K562 (cell line): Measurements from ENCODE around the gene PPP2R5A. TPM values are rescaled to one million over a fixed set of nuclear protein-coding genes. Genes with fewer than 3 reads are reported as not detected.

Source experiments
- AFF4 ChIP-seq: sonication (generic); formaldehyde crosslinking; IDR thresholded peaks from 2 replicates; pipeline ENCODE4 v1.8.0; 2023; ENCODE audit warnings: mild to moderate bottlenecking, missing genetic modification reagents
- COPS2 ChIP-seq: fragments of 450-650 bp; conservative IDR thresholded peaks from 2 replicates; pipeline ENCODE4 v1.6.1; 2016; ENCODE audit warnings: mild to moderate bottlenecking, moderate library complexity
- ESRRB ChIP-seq: fragments of 250-450 bp; sonication (Bioruptor Pico); IDR thresholded peaks from 2 replicates; pipeline ENCODE4 v1.5.0; 2020; ENCODE audit warnings: mild to moderate bottlenecking, moderate library complexity, borderline replicate concordance
- GTF2A2 ChIP-seq: IDR thresholded peaks from 2 replicates; pipeline ENCODE4 v1.6.1; 2016; ENCODE audit warnings: mild to moderate bottlenecking, missing genetic modification characterization, missing compliant biosample characterization
- HDAC8 ChIP-seq: fragments of 450-650 bp; IDR thresholded peaks from 2 replicates; pipeline ENCODE4 v1.6.1; 2016; ENCODE audit warnings: mild to moderate bottlenecking, missing genetic modification characterization, moderate library complexity, missing compliant biosample characterization
- ID3 ChIP-seq, 2 experiments: fragments of 250-450 bp in 1 of 2; fragments of 450-650 bp in 1 of 2; sonication (Bioruptor Pico) in 1 of 2; IDR thresholded peaks; 2 replicates each; pipeline versions ENCODE4 v1.6.1 to v1.8.0; 2016 to 2021; ENCODE audit warnings: mild to moderate bottlenecking in 2 of 2, moderate library complexity in 2 of 2, missing compliant biosample characterization in 1 of 2, missing genetic modification characterization in 1 of 2
- MCM7 ChIP-seq, 2 experiments: fragments of 450-650 bp; IDR thresholded peaks; 2 replicates each; pipeline ENCODE4 v1.6.1; 2016 to 2018
- MED1 ChIP-seq: sonication (generic); formaldehyde crosslinking; IDR thresholded peaks from 2 replicates; pipeline ENCODE4 v1.8.1; 2023; ENCODE audit warnings: missing genetic modification reagents, borderline replicate concordance
- SUPT5H ChIP-seq: fragments of 450-650 bp; IDR thresholded peaks from 2 replicates; pipeline ENCODE4 v1.6.1; 2016
- XRCC3 ChIP-seq: fragments of 450-650 bp; IDR thresholded peaks from 2 replicates; pipeline ENCODE4 v1.6.1; 2017; ENCODE audit warnings: mild to moderate bottlenecking, moderate library complexity
- ZNF174 ChIP-seq: fragments of 250-450 bp; sonication (Bioruptor Pico); IDR thresholded peaks from 2 replicates; pipeline ENCODE4 v1.4.0; 2020; ENCODE audit warnings: mild to moderate bottlenecking
- ZNF197 ChIP-seq: fragments of 200-800 bp; sonication (Bioruptor generic); IDR thresholded peaks from 2 replicates; pipeline ENCODE4 v1.6.1; 2016; ENCODE audit warnings: low read depth, missing genetic modification characterization, missing compliant biosample characterization
- ZNF316 ChIP-seq: fragments of 450-650 bp; IDR thresholded peaks from 2 replicates; pipeline ENCODE4 v1.6.1; 2016
- polyA plus RNA-seq, 8 experiments: library from polyadenylated mRNA; depleted of rRNA in 4 of 8; stranded (reverse) in 5 of 8; unstranded in 3 of 8; fragments of >200 nt; fragmentation: Nextera tagmentation in 2 of 8; fragmentation: Illumina TruSeq in 1 of 8; extraction: Ambion mirVana in 2 of 8; extraction: Trizol in 1 of 8; gene quantifications; 2 replicates each; pipeline versions ENCODE4 v1.2.1 to v1.2.3, GENCODE V29; 2011 to 2014; ENCODE audit warnings: inconsistent platforms in 1 of 8, missing spikeins in 1 of 8
- total RNA-seq, 7 experiments: library from RNA; depleted of rRNA in 6 of 7; stranded (reverse); fragments of >200 nt in 6 of 7; fragmentation: Illumina TruSeq in 2 of 7; extraction: Trizol in 2 of 7; gene quantifications; 2 replicates each; pipeline versions ENCODE4 v1.2.1 to v1.2.3, GENCODE V29; 2011 to 2021; ENCODE audit warnings: low replicate concordance in 1 of 7
- TF ChIP-seq, protein P1 (sequence below), 2 experiments: fragments of 450-650 bp; IDR thresholded peaks; 2 replicates each; pipeline ENCODE4 v1.6.1; 2016

The PPP2R5A gene
- total and polyA plus RNA-seq, 9 of the 15 experiments (the other 6 are each of a cell fraction or from before 2014, with no cell fraction given) = 26.9 to 106 (median 64.3) TPM

GRCh38 chr1:212260557-212261355, 24.5 kb upstream of the PPP2R5A start (continued):
- TF ChIP-seq AFF4 (CRISPR knock-in tag) (no peak), ZNF197 (CRISPR knock-in tag) (no peak), ID3 (CRISPR knock-in tag; IDR thresholded peaks at IDR 0.05) (no peak), ID3 (tag; IDR thresholded peaks at IDR 0.05) (no peak), ZNF174 (CRISPR knock-in tag) (no peak), XRCC3 (no peak), MCM7 (IDR thresholded peaks at IDR 0.05) (no peak), SUPT5H (no peak), ZNF316 (0 out of 2 replicates have a peak, but pooled peaks have one; percentile 10), MED1 (no peak), COPS2 (no peak), GTF2A2 (tag) (no peak), HDAC8 (tag) (no peak), ESRRB (no peak)
- TF ChIP-seq, protein P1, sequence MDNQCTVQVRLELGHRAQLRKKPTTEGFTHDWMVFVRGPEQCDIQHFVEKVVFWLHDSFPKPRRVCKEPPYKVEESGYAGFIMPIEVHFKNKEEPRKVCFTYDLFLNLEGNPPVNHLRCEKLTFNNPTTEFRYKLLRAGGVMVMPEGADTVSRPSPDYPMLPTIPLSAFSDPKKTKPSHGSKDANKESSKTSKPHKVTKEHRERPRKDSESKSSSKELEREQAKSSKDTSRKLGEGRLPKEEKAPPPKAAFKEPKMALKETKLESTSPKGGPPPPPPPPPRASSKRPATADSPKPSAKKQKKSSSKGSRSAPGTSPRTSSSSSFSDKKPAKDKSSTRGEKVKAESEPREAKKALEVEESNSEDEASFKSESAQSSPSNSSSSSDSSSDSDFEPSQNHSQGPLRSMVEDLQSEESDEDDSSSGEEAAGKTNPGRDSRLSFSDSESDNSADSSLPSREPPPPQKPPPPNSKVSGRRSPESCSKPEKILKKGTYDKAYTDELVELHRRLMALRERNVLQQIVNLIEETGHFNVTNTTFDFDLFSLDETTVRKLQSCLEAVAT (IDR thresholded peaks at IDR 0.05) = peak in 1 of 2 experiments; percentile 31; a peak in 1 of 4 replicates
